H9 (cell line): ENCODE results near the gene TAOK1. TPM values are rescaled to one million over a fixed set of nuclear protein-coding genes. Genes with fewer than 3 reads are reported as not detected.

Experiments used
- DNase-seq: peaks from one replicate; pipeline ENCODE4 v3.0.0-alpha.2; 2017
- H2AFZ ChIP-seq: one replicate; pipeline ENCODE4 v1.6.1; 2013; ENCODE audit warnings: mild to moderate bottlenecking, low read length, control low read depth, moderate library complexity
- H2AK5ac ChIP-seq: 2 replicates; pipeline ENCODE4 v1.6.1; 2013; ENCODE audit warnings: low read length, control low read depth, mixed read lengths; ENCODE audit not compliant: insufficient read length
- H2BK120ac ChIP-seq: one replicate; pipeline ENCODE4 v1.6.1; 2013; ENCODE audit warnings: low read depth, mild to moderate bottlenecking, low read length, control low read depth, inconsistent platforms; ENCODE audit not compliant: poor library complexity, severe bottlenecking
- H2BK12ac ChIP-seq: 2 replicates; pipeline ENCODE4 v1.6.1; 2013; ENCODE audit warnings: low read length, control low read depth, mixed read lengths, low read depth; ENCODE audit not compliant: insufficient read length
- H2BK15ac ChIP-seq: 2 replicates; pipeline ENCODE4 v1.6.1; 2013; ENCODE audit warnings: low read depth, low read length, control low read depth
- H2BK20ac ChIP-seq: one replicate; pipeline ENCODE4 v1.6.1; 2013; ENCODE audit warnings: low read depth, mild to moderate bottlenecking, low read length, control low read depth, inconsistent platforms; ENCODE audit not compliant: poor library complexity, severe bottlenecking
- H2BK5ac ChIP-seq: 2 replicates; pipeline ENCODE4 v1.6.1; 2013; ENCODE audit warnings: low read length, control low read depth, mixed read lengths; ENCODE audit not compliant: insufficient read length
- H3K14ac ChIP-seq: 2 replicates; pipeline ENCODE4 v1.6.1; 2013; ENCODE audit warnings: low read length, control low read depth; ENCODE audit not compliant: insufficient read depth
- H3K18ac ChIP-seq: 2 replicates; pipeline ENCODE4 v1.6.1; 2013; ENCODE audit warnings: low read depth, mild to moderate bottlenecking, mixed read lengths, low read length, control low read depth; ENCODE audit not compliant: insufficient read length
- H3K23ac ChIP-seq: 2 replicates; pipeline ENCODE4 v1.6.1; 2013; ENCODE audit warnings: low read length, control low read depth, mixed read lengths, low read depth; ENCODE audit not compliant: insufficient read length
- H3K23me2 ChIP-seq: 2 replicates; pipeline ENCODE4 v1.6.1; 2013; ENCODE audit warnings: low read depth, mild to moderate bottlenecking, mixed read lengths, low read length, control low read depth; ENCODE audit not compliant: insufficient read length, poor library complexity, severe bottlenecking
- H3K27ac ChIP-seq: 2 replicates; pipeline ENCODE4 v1.5.1; 2013; ENCODE audit warnings: low read length, control low read depth, mixed read lengths, low read depth; ENCODE audit not compliant: insufficient read length
- H3K27me3 ChIP-seq: 2 replicates; pipeline ENCODE4 v1.6.1; 2013; ENCODE audit warnings: low read length, control low read depth, inconsistent platforms; ENCODE audit not compliant: insufficient read depth
- H3K4ac ChIP-seq: 2 replicates; pipeline ENCODE4 v1.6.1; 2013; ENCODE audit warnings: low read depth, mild to moderate bottlenecking, control low read depth, inconsistent platforms, low read length, moderate library complexity
- H3K4me1 ChIP-seq: 2 replicates; pipeline ENCODE4 v1.6.1; 2013; ENCODE audit warnings: low read length, control low read depth, inconsistent platforms; ENCODE audit not compliant: insufficient read depth
- H3K4me2 ChIP-seq: 2 replicates; pipeline ENCODE4 v1.6.1; 2013; ENCODE audit warnings: low read length, control low read depth, mixed read lengths; ENCODE audit not compliant: insufficient read length, insufficient read depth
- H3K56ac ChIP-seq: 2 replicates; pipeline ENCODE4 v1.6.1; 2013; ENCODE audit warnings: low read depth, mild to moderate bottlenecking, mixed read lengths, low read length, control low read depth; ENCODE audit not compliant: insufficient read length
- H3K79me1 ChIP-seq: 2 replicates; pipeline ENCODE4 v1.6.1; 2013; ENCODE audit warnings: low read depth, mild to moderate bottlenecking, moderate library complexity, low read length, control low read depth, inconsistent platforms; ENCODE audit not compliant: insufficient read depth, poor library complexity, severe bottlenecking
- H3K79me2 ChIP-seq: 2 replicates; pipeline ENCODE4 v1.6.1; 2013; ENCODE audit warnings: low read length, control low read depth, inconsistent platforms; ENCODE audit not compliant: insufficient read depth
- H3K9ac ChIP-seq: 2 replicates; pipeline ENCODE4 v1.6.1; 2013; ENCODE audit warnings: low read length, control low read depth, mixed read lengths; ENCODE audit not compliant: insufficient read length; ENCODE audit errors: extremely low read depth
- H3K9me3 ChIP-seq: one replicate; pipeline ENCODE4 v1.6.1; 2013; ENCODE audit warnings: low read depth, low read length, inconsistent platforms; ENCODE audit not compliant: control insufficient read depth
- H3T11ph ChIP-seq: one replicate; pipeline ENCODE4 v1.6.1; 2013; ENCODE audit warnings: mild to moderate bottlenecking, low read length, control low read depth, inconsistent platforms
- H4K20me1 ChIP-seq: one replicate; pipeline ENCODE4 v1.6.1; 2013; ENCODE audit not compliant: control insufficient read depth, insufficient read length, insufficient read depth
- H4K5ac ChIP-seq: 2 replicates; pipeline ENCODE4 v1.6.1; 2013; ENCODE audit warnings: low read depth, mild to moderate bottlenecking, mixed read lengths, low read length, control low read depth; ENCODE audit not compliant: insufficient read length
- H4K8ac ChIP-seq: replicated peaks from 2 replicates; pipeline ENCODE4 v1.6.1; 2013; ENCODE audit warnings: low read length, control low read depth, mixed read lengths, low read depth; ENCODE audit not compliant: insufficient read length
- H4K91ac ChIP-seq: 2 replicates; pipeline ENCODE4 v1.6.1; 2013; ENCODE audit warnings: low read depth, mild to moderate bottlenecking, moderate library complexity, mixed read lengths, low read length, control low read depth; ENCODE audit not compliant: insufficient read length
- H3K27ac Mint-ChIP-seq, 3 experiments: 2 replicates in 2 of 3; 3 replicates in 1 of 3; pipeline ENCODE4 v1.8.0; 2020 to 2021; ENCODE audit warnings: mixed read lengths in 3 of 3, mild to moderate bottlenecking in 1 of 3, moderate library complexity in 1 of 3
- H3K27me3 Mint-ChIP-seq: 2 replicates; pipeline ENCODE4 v1.8.0; 2021; ENCODE audit warnings: low read depth, mild to moderate bottlenecking, moderate library complexity, mixed read lengths
- H3K36me3 Mint-ChIP-seq, 3 experiments: 2 replicates in 2 of 3; 3 replicates in 1 of 3; pipeline ENCODE4 v1.8.0; 2020 to 2021; ENCODE audit warnings: low read depth in 3 of 3, mixed read lengths in 3 of 3; ENCODE audit not compliant: insufficient read depth in 1 of 3
- H3K4me1 Mint-ChIP-seq, 2 experiments: 2 replicates each; pipeline ENCODE4 v1.8.0; 2020; ENCODE audit warnings: mixed read lengths in 2 of 2
- H3K4me3 Mint-ChIP-seq, 2 experiments: 2 replicates in 1 of 2; 3 replicates in 1 of 2; pipeline ENCODE4 v1.8.0; 2020 to 2021; ENCODE audit warnings: mild to moderate bottlenecking in 2 of 2, mixed read lengths in 2 of 2, moderate library complexity in 1 of 2
- H3K9me3 Mint-ChIP-seq, 2 experiments: 2 replicates in 1 of 2; 3 replicates in 1 of 2; pipeline ENCODE4 v1.8.0; 2020; ENCODE audit warnings: mild to moderate bottlenecking in 2 of 2, mixed read lengths in 2 of 2, moderate library complexity in 1 of 2
- CTCF ChIP-seq: fragments of 200-600 bp; sonication (generic); conservative IDR thresholded peaks from 3 replicates; pipeline ENCODE4 v1.8.0; 2021; ENCODE audit warnings: antibody characterized with exemption, mild to moderate bottlenecking
- WGBS: extraction: QIAGEN DNeasy Blood & Tissue Kit; methylation state at CpG from one replicate; pipeline ENCODE4 v1.1.7; 2013; ENCODE audit warnings: missing lambda C conversion rate, low lambda C conversion rate, mixed read lengths; ENCODE audit not compliant: insufficient read length; ENCODE audit errors: extremely low coverage; 5-methylcytosine and 5-hydroxymethylcytosine counted together
- total RNA-seq: library from RNA; stranded (reverse); gene quantifications from 2 replicates; pipeline ENCODE4 v1.2.1, GENCODE V29; 2021

TAOK1 gene
- total RNA-seq, 1 experiment from 2014 or later = 93.0 TPM

GRCh38 chr17:29571883-29572681, 181.9 kb downstream of the TAOK1 start:
- no peaks in the 10 kb centered on the region for H3K4me1 ChIP-seq
- H3K9ac ChIP-seq = no peak overlapping the region
- peak; percentile 35 for DNase-seq
- H3K79me2 ChIP-seq = no peaks in the 10 kb centered on the region
- no peak for TF ChIP-seq CTCF
- H3K14ac ChIP-seq = no peak overlapping the region
- Mint-ChIP-seq H3K4me3 (no peak overlapping the region), H3K9me3 (no peaks in the 10 kb centered on the region; a peak in 1 of 5 replicates), H3K4me1 (peaks cover 8 to 15% of the 10 kb centered on the region in 2 experiments), H3K27ac (no peak overlapping the region), H3K27me3 (peaks cover 20% of the 10 kb centered on the region), H3K36me3 (peaks cover 10 to 34% (median 25%) of the 10 kb centered on the region in 3 experiments; a peak in 6 of 7 replicates)
- peaks cover 22% of the 10 kb centered on the region for H3K23me2 ChIP-seq
- H3K79me1 ChIP-seq = no peaks in the 10 kb centered on the region
- H2BK20ac ChIP-seq = no peak overlapping the region
- no peak overlapping the region for H2AFZ ChIP-seq
- no peak overlapping the region for H2BK15ac ChIP-seq
- H3K27ac ChIP-seq = no peak overlapping the region
- no peak overlapping the region for H3K4me2 ChIP-seq
- no peak overlapping the region for H4K8ac ChIP-seq
- H2BK5ac ChIP-seq = no peak overlapping the region
- H2BK12ac ChIP-seq = no peak overlapping the region
- no peaks in the 10 kb centered on the region for H3K9me3 ChIP-seq
- no peaks in the 10 kb centered on the region; the same call in 1 of the 2 replicates for H3K27me3 ChIP-seq
- no peak overlapping the region for H3K18ac ChIP-seq
- H3K23ac ChIP-seq = no peak overlapping the region
- no peak overlapping the region for H4K91ac ChIP-seq
- no peak overlapping the region for H3T11ph ChIP-seq
- no peak overlapping the region for H3K56ac ChIP-seq
- H2BK120ac ChIP-seq = no peak overlapping the region
- WGBS = no CpG with 5 or more reads among the region's 30 CpGs
- H3K4ac ChIP-seq = no peak overlapping the region
- peaks cover 2% of the 10 kb centered on the region for H4K20me1 ChIP-seq
- H2AK5ac ChIP-seq = no peak overlapping the region
- H4K5ac ChIP-seq = no peak overlapping the region
